GM12891 (cell line): Measurements from ENCODE around the gene RRAGD.

Experiments used
- POLR2A ChIP-seq: IDR thresholded peaks from 2 replicates; pipeline ENCODE4 v1.6.1; 2011; ENCODE audit warnings: low read depth, low read length, control low read depth
- POLR2AphosphoS5 ChIP-seq: IDR thresholded peaks from 2 replicates; pipeline ENCODE4 v1.6.1; 2011; ENCODE audit warnings: low read depth, low read length, control low read depth

DNA sequence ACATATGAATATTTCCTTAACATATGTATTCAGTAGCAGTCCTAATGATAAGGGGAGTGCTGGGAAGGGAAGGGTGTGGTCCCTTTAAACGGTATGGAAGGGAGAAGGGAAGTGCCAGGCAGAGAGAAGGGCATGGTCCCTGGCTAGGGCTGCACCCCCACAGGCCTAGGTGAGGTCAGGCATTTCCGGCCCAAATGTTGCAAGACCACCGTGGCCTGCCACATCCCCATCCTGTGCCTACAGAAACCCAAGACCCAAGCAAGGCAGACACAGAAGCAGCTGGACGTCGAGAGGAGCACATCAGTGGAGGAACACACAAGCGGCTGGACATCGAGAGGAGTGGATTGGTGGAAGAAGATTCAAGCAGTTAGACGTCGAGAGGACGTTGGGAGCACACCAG lies 5.9 kb downstream of the RRAGD start:
- TF ChIP-seq POLR2AphosphoS5: no peak
- TF ChIP-seq POLR2A: no peak
